ENCODE measurements around the gene MAML3. TPM values are rescaled to one million over a fixed set of nuclear protein-coding genes. Genes with fewer than 3 reads are reported as not detected.
A peak's percentile ranks its signal among the peaks of the same experiment; 100 is the strongest.

Gene MAML3
- total RNA-seq, 2 donors from 2014 or later, result 11.8 to 14.6 TPM

DNA sequence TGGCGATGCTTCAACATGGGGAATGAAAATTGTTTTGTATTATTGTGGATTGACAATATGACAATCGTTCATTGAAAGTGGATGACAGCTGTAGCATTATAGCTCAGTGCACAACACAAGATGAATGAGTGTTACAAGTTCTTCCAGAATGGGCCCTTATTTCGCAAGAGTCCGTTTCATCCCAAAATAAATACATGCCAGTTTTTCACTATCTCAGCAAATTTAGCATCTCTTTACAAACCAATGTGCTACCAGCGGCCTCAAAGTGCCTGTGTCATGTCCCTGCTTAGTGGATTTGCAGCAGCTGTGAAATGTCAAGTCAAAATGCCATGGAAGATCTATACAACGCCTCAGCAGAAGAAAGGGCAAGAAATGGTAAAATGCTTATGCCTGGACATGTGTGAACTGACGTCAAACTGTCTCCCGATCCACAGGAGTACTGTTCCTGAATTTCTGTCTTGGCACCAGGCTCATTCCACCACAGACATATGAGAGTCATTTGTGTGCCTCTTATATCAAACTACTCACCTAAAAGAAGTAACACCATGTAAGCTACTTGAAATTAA, 109.6 kb downstream of the MAML3 start:
- DNase-seq (no peak), ATAC-seq (no peak)
- intact Hi-C loops (cut with DNase I, micrococcal nuclease), result no loop called here

GRCh38 chr4:140042634-140043033, 111.3 kb downstream of the MAML3 start:
- DNase-seq (no peak), ATAC-seq (no peak)
- intact Hi-C loops (cut with DNase I, micrococcal nuclease), result no loop called here

DNA sequence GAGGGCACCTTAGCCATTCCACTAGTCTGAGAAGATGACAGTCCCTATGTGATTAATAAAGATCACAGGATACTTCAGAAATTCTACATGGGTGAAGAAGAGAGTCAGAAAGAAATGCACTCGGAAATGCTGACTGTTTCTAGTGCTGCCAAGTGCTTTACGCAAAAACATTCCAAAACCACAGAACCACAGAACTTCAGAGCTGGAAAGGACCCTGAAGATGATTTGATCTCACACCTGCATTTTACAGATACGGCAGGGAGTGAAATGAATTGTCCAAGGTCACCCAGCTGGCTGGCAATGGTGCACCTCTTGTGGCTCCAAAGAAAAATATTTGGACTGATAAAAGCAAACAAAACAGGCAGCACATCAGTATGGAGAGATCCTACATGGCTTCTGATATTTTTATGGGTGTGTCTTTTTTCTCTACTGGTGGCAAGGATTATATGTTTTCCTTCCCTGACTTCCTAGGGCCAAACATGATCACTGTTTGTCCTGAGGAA, 115.9 kb downstream of the MAML3 start:
- ATAC-seq (peak; percentile 61), DNase-seq (no peak)
- intact Hi-C loops (cut with DNase I, micrococcal nuclease), result no loop called here

GRCh38 chr4:140037353-140038030, 116.5 kb downstream of the MAML3 start:
- ATAC-seq (no peak), DNase-seq (no peak)
- intact Hi-C loops (cut with DNase I, micrococcal nuclease), result no loop called here

- DNase-seq, result no peak
- no peak for ATAC-seq
- intact Hi-C loops (cut with DNase I, micrococcal nuclease), result no loop called here
Observed at GRCh38 chr4:140031706-140032105, 122.3 kb downstream of the MAML3 start.

- DNase-seq, result no peak
- no peak for ATAC-seq
- intact Hi-C loops (cut with DNase I, micrococcal nuclease), result no loop called here
Observed at GRCh38 chr4:140031061-140031460, 122.9 kb downstream of the MAML3 start.

DNA sequence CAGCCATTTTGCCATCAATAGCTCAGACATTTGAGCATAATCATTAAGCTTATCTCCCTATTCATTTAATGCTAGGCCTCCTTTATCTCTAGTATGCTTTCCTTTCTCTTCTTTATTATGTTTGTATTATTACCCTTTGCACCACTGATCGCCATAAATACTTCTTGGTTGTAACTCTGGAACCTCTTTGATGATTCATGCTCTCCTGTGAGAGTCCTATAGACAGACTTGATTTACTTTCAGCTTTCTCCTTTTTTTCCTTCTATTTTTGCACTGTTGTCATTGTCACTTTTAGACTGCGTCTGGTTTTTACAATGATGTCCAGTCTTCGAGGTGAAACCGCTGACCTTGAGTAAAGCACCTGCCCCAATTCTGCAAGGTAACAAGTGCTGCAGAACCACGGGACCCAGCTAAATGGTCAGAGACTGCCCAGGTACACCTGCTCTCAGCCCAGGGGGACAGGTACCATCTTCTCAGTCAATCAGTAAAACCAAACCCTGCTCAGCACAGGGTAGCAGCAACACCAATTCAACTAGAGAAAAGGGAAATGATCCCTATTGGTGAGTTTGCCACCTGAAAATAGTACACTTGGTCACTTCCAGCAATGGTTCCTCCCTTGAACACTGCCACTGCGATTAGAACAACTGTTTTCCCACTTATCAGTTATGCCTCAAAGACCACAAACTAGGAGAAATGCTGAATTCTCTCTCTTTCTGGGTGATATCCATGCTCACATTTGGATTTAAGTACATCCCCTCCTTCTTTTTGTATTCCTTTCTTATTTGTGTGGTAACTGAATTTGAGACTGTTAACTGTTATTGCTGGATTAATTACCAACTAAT, 125.1 kb downstream of the MAML3 start:
- intact Hi-C loops (cut with DNase I, micrococcal nuclease), result no loop called here
- ATAC-seq (peak; percentile 93), DNase-seq (no peak)

GRCh38 chr4:140028101-140028500, 125.9 kb downstream of the MAML3 start:
- intact Hi-C loops (cut with DNase I, micrococcal nuclease), result no loop called here
- no peak for ATAC-seq

DNA sequence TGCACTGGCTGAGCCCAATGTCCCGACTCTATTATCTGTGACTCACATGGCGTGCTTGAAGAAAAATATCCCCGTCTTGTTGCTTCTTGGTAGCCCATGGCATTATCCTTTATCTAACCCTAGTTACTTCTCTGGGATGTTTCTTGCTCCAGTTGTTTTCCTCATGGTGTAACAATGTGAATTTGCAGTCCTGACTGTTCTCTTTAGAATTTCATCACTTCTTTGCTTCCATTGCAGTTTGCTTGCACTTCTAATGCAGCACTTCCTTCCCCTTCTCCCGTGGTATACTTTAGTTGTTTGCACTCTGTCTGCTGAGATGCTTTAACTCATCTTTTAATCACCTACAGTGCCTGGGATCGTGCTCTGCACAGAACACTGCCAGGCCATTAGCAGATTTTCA, 126.9 kb downstream of the MAML3 start:
- no peak for DNase-seq
- no peak for ATAC-seq
- intact Hi-C loops (cut with DNase I, micrococcal nuclease), result no loop called here

More at GRCh38 chr4:140028101-140028500, 125.9 kb downstream of the MAML3 start:
- no peak for DNase-seq

DNA sequence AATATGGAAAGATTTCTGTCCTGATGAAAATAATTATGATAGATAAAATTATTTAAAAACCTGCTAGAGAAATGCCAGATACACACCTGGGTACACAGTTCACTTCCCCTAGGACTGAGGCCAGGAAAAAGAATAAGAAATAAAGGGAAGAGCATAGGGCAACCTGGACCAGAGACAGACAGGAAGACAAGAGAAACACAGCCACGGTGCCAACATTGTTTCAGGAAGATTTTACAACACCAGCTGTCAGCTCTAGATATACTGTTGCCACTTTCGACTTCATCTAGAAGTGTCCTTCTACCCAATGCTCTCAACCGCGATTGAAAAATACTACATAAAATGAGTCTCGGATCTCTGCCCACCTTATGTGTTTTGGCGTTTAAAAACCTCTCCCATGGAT, 128.5 kb downstream of the MAML3 start:
- DNase-seq (no peak), ATAC-seq (peak; percentile 44)
- intact Hi-C loops (cut with DNase I, micrococcal nuclease), result no loop called here

DNA sequence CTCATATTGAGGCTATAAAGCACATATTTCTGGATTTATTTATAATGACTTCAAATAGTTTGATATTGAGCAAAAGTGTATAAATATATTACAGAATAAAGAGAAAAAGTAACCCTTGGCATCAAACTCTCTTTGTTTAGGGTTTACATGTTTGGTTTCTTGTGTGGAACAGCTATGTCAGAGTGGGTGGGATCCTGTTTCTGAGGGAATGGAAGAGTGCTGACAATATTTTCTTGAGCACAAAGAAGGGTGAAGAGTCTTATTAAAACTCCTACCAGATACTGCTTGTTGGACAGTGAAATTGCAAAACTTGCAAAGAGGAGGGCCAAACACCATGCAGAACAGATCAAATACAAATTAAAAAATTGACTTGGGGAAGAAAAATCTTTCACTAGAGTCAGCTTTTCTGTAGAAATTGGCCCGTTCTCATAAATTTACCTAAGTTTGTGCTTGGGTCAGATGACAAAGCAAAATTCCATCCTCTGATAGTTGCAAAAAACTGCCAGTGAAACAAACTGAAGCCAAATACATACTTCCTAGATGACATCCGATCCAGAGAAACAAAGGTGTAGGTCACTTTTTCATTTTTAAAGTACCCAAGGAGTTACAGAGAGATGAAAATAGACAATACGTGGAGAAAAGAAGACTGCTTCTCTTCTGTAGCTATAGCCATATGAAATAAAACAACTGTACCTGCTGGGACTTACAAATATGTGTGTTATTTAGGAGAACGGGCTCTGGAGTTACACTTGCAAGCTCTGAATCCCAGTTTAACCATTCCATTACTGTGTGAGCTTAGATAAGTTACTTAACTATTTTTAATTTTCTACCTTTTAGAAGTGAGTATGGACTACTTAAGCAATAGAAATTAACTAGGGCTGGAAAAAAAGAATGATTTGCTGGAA, 133.3 kb downstream of the MAML3 start:
- no peak for ATAC-seq
- intact Hi-C loops (cut with DNase I, micrococcal nuclease), result no loop called here
- no peak for DNase-seq

DNA sequence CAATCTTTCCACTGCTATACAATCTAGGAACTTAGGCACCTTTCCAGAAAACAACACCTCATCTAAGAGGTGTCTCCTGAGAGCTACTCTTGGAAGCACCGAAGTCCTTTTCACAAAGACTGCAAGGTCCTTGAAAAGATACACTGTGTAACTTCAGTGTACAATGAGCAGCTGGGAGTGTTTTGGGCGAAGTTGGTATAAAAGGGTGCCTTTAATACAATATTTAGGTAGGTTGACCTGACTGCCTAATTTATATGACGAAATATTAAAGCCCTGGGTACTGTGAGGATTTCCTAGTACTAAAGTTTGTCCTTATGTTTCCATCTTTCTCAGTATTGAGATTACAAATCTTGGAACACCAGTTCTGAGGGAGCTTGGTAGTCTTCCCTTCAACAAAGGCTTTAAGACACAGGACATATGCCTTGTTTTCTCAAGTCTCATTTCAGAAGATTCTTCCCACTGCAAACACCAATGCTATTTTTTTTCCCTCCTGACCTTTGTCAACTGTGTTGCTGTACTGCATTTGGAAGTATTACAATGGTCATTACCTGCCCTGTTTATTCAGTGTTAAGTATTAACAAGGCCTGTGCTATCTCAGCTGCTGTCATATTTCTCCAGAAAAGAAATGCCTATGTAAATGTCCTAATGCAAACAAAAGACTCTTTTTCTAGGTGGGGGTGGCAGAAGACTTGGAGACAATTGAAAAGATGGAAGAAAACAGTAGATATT, 134.2 kb downstream of the MAML3 start:
- peak; percentile 96 for ATAC-seq
- DNase-seq, result no peak
- intact Hi-C loops (cut with DNase I, micrococcal nuclease), result loop anchor here in 1 of 2 donors (10.0 kb wide), 2 partner anchors 235 to 305 kb away; no protein-coding TSS in a partner anchor

- intact Hi-C loops (cut with DNase I, micrococcal nuclease), result loop anchor here in 1 of 2 donors (10.0 kb wide), 2 partner anchors 236 to 306 kb away; no protein-coding TSS in a partner anchor
- DNase-seq (no peak), ATAC-seq (peak; percentile 64)
Observed at GRCh38 chr4:140018931-140019618, 134.9 kb downstream of the MAML3 start.

- ATAC-seq (no peak), DNase-seq (no peak)
- intact Hi-C loops (cut with DNase I, micrococcal nuclease), result loop anchor here in 1 of 2 donors (10.0 kb wide), 2 partner anchors 241 to 311 kb away; no protein-coding TSS in a partner anchor
Observed at GRCh38 chr4:140014284-140014683, 139.7 kb downstream of the MAML3 start.

- peak; percentile 62 to 78 for DNase-seq
- intact Hi-C loops (cut with DNase I, micrococcal nuclease), result loop anchor here in 1 of 2 donors (10.0 kb wide), 2 partner anchors 242 to 312 kb away; no protein-coding TSS in a partner anchor
- peak; percentile 98 for ATAC-seq
Observed at GRCh38 chr4:140012688-140013486, 141.1 kb downstream of the MAML3 start.

DNA sequence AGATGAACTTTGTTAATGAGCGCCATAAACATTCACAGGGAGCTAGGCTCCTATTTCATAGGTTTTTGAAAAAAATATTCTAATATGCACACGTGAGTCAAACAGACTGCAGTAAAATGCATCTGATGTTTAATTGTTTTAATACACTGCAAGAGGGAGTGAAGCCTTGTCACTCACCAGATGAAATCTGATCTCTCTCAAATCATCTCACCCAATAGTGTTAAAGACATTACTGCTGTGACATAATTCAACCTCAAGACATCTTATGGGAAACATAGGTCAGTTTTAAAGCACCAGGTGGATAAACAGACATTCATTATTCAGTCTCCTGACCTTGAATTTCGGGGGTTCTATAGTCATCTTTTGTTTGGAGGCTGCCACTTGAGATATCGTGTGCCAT, 148.3 kb downstream of the MAML3 start:
- DNase-seq, result no peak
- intact Hi-C loops (cut with DNase I, micrococcal nuclease), result loop anchor here in 1 of 2 donors (10.0 kb wide), 1 partner anchor 271 kb away; no protein-coding TSS in a partner anchor

More for the DNA sequence above, 148.3 kb downstream of the MAML3 start:
- no peak for ATAC-seq
